ENCODE results near the gene ZNF516. TPM values are rescaled to one million over a fixed set of nuclear protein-coding genes. Genes with fewer than 3 reads are reported as not detected.

The ZNF516 gene
- total RNA-seq, 1 experiment from 2014 or later, result 22.6 TPM

DNA sequence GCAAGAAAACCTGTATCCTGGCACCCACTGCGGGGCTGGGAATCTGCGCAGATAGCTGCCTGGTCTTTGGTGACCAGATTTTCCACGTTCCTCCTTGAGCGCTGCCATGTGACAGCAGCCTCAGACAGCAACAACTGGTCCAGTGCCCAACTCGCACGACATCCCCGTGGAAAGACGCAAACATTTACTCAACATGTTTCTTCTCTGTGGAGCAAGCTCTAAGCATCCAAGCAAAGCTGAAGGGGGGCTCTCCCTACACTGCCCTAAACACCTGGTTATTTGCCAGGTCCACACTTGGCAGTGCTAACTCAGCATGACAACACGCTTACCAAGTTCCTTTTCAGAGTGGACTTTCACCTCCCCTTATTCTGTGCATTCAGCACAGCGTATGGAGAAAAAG, 11.3 kb downstream of the ZNF516 start:
- Histone ChIP-seq H3K23me2 (ENCODE audit: insufficient read length, low read depth, low read length, poor library complexity, severe bottlenecking) (no peaks in the 10 kb centered on the region), H3T11ph (ENCODE audit: low read length) (no peak overlapping the region), H4K5ac (ENCODE audit: insufficient read length, low read depth, low read length) (no peak overlapping the region), H3K23ac (ENCODE audit: insufficient read length, low read depth, low read length) (no peak overlapping the region), H2BK5ac (ENCODE audit: insufficient read length, low read length) (no peak overlapping the region), H2AFZ (ENCODE audit: low read length) (no peak overlapping the region), H4K91ac (ENCODE audit: insufficient read length, low read depth, low read length) (no peak overlapping the region), H2BK120ac (ENCODE audit: low read depth, low read length, poor library complexity, severe bottlenecking) (no peak overlapping the region), H2BK15ac (ENCODE audit: low read depth, low read length) (no peak overlapping the region), H2BK12ac (ENCODE audit: insufficient read length, low read depth, low read length) (no peak overlapping the region), H3K4me2 (ENCODE audit: insufficient read depth, insufficient read length, low read length) (no peak overlapping the region), H3K56ac (ENCODE audit: insufficient read length, low read depth, low read length) (no peak overlapping the region), H3K4ac (ENCODE audit: low read depth, low read length) (no peak overlapping the region), H3K79me1 (ENCODE audit: insufficient read depth, low read depth, low read length, poor library complexity, severe bottlenecking) (peaks cover 2% of the 10 kb centered on the region), H3K79me2 (ENCODE audit: insufficient read depth, low read length) (no peaks in the 10 kb centered on the region; the same call in 1 of the 2 replicates), H2BK20ac (ENCODE audit: low read depth, low read length, poor library complexity, severe bottlenecking) (no peak overlapping the region), H3K18ac (ENCODE audit: insufficient read length, low read depth, low read length) (no peak overlapping the region), H3K14ac (ENCODE audit: insufficient read depth, low read length) (no peak overlapping the region), H3K27ac (ENCODE audit: insufficient read length, low read depth, low read length) (no peak overlapping the region), H4K8ac (replicated peaks; ENCODE audit: insufficient read length, low read depth, low read length) (no peak overlapping the region), H3K9me3 (ENCODE audit: control insufficient read depth, low read depth, low read length) (no peaks in the 10 kb centered on the region), H4K20me1 (ENCODE audit: control insufficient read depth, insufficient read depth, insufficient read length) (no peaks in the 10 kb centered on the region), H3K9ac (ENCODE audit: extremely low read depth, insufficient read length, low read length) (no peak overlapping the region), H3K27me3 (ENCODE audit: insufficient read depth, low read length) (no peaks in the 10 kb centered on the region; the same call in 1 of the 2 replicates), H2AK5ac (ENCODE audit: insufficient read length, low read length) (no peak overlapping the region), H3K4me1 (ENCODE audit: insufficient read depth, low read length) (peaks cover 16% of the 10 kb centered on the region)
- no peak for DNase-seq
- Mint-ChIP-seq H3K27ac (no peak overlapping the region), H3K36me3 (ENCODE audit: insufficient read depth in 1 of 3, low read depth in 3 of 3) (peaks cover 0 to 2% (median 0%) of the 10 kb centered on the region in 3 experiments; a peak in 3 of 7 replicates), H3K9me3 (no peaks in the 10 kb centered on the region), H3K4me1 (peaks cover 45 to 50% of the 10 kb centered on the region in 2 experiments), H3K4me3 (no peak overlapping the region), H3K27me3 (ENCODE audit: low read depth) (peaks cover 5% of the 10 kb centered on the region)
- TF ChIP-seq, protein P1, sequence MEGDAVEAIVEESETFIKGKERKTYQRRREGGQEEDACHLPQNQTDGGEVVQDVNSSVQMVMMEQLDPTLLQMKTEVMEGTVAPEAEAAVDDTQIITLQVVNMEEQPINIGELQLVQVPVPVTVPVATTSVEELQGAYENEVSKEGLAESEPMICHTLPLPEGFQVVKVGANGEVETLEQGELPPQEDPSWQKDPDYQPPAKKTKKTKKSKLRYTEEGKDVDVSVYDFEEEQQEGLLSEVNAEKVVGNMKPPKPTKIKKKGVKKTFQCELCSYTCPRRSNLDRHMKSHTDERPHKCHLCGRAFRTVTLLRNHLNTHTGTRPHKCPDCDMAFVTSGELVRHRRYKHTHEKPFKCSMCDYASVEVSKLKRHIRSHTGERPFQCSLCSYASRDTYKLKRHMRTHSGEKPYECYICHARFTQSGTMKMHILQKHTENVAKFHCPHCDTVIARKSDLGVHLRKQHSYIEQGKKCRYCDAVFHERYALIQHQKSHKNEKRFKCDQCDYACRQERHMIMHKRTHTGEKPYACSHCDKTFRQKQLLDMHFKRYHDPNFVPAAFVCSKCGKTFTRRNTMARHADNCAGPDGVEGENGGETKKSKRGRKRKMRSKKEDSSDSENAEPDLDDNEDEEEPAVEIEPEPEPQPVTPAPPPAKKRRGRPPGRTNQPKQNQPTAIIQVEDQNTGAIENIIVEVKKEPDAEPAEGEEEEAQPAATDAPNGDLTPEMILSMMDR (conservative IDR thresholded peaks at IDR 0.05), result no peak
- WGBS (ENCODE audit: extremely low coverage, insufficient read length, low lambda C conversion rate), result no CpG with 5 or more reads among the region's 10 CpGs

All from H9 (cell line).